ENCODE measurements around the gene NAXD. TPM values are rescaled to one million over a fixed set of nuclear protein-coding genes. Genes with fewer than 3 reads are reported as not detected.

Gene NAXD
- total RNA-seq, 1 experiment from 2014 or later: 15.1 TPM

DNA sequence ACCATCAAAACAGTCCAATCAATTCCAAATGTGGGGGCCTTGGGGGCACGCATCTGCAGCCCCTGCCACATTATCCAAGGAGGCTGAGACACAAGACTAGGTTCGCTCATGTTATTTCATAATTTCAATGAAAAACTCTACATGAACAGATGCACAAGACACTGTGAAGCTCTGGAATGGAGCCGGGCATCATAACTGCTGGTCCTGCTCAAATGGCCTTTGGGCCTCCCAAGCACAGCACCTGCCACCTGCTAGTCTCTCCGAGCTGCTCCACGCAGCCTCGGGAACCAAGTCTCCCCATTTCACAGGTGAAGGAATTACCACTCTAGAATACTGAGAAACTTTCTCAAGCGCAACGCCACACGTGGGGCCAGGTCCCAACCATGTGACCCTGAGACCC, 73.7 kb downstream of the NAXD start:
- Histone ChIP-seq H3K4me1 (ENCODE audit: control insufficient read depth, insufficient read depth, low read length) (no peaks in the 10 kb centered on the region), H3K9me3 (ENCODE audit: control insufficient read depth, insufficient read depth, low read depth, low read length) (no peaks in the 10 kb centered on the region), H3K4me3 (ENCODE audit: low read depth in 2 of 2, low read length in 2 of 2) (no peak overlapping the region), H3K27me3 (ENCODE audit: control insufficient read depth, insufficient read depth, low read length) (no peaks in the 10 kb centered on the region), H3K36me3 (ENCODE audit: control insufficient read depth, insufficient read depth, low read length) (no peaks in the 10 kb centered on the region), H3K27ac (ENCODE audit: low read length) (no peak overlapping the region)
- ChIA-PET CTCF (no interaction called here), POLR2A (no interaction called here)
- no peak for ATAC-seq
- TF ChIP-seq, protein P1, sequence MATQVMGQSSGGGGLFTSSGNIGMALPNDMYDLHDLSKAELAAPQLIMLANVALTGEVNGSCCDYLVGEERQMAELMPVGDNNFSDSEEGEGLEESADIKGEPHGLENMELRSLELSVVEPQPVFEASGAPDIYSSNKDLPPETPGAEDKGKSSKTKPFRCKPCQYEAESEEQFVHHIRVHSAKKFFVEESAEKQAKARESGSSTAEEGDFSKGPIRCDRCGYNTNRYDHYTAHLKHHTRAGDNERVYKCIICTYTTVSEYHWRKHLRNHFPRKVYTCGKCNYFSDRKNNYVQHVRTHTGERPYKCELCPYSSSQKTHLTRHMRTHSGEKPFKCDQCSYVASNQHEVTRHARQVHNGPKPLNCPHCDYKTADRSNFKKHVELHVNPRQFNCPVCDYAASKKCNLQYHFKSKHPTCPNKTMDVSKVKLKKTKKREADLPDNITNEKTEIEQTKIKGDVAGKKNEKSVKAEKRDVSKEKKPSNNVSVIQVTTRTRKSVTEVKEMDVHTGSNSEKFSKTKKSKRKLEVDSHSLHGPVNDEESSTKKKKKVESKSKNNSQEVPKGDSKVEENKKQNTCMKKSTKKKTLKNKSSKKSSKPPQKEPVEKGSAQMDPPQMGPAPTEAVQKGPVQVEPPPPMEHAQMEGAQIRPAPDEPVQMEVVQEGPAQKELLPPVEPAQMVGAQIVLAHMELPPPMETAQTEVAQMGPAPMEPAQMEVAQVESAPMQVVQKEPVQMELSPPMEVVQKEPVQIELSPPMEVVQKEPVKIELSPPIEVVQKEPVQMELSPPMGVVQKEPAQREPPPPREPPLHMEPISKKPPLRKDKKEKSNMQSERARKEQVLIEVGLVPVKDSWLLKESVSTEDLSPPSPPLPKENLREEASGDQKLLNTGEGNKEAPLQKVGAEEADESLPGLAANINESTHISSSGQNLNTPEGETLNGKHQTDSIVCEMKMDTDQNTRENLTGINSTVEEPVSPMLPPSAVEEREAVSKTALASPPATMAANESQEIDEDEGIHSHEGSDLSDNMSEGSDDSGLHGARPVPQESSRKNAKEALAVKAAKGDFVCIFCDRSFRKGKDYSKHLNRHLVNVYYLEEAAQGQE (IDR thresholded peaks at IDR 0.05; ENCODE audit: insufficient read depth in 1 of 2, low read depth in 2 of 2, low read length in 1 of 2): no peak
- TF ChIP-seq POLR2AphosphoS5 (IDR thresholded peaks at IDR 0.05; ENCODE audit: low read depth, low read length) (no peak), SIN3A (IDR thresholded peaks at IDR 0.05; ENCODE audit: borderline replicate concordance, insufficient read depth, low read depth, low read length) (no peak), TCF7L2 (IDR thresholded peaks at IDR 0.05; ENCODE audit: low read depth, low read length) (no peak)
- TF ChIP-seq, protein P2, sequence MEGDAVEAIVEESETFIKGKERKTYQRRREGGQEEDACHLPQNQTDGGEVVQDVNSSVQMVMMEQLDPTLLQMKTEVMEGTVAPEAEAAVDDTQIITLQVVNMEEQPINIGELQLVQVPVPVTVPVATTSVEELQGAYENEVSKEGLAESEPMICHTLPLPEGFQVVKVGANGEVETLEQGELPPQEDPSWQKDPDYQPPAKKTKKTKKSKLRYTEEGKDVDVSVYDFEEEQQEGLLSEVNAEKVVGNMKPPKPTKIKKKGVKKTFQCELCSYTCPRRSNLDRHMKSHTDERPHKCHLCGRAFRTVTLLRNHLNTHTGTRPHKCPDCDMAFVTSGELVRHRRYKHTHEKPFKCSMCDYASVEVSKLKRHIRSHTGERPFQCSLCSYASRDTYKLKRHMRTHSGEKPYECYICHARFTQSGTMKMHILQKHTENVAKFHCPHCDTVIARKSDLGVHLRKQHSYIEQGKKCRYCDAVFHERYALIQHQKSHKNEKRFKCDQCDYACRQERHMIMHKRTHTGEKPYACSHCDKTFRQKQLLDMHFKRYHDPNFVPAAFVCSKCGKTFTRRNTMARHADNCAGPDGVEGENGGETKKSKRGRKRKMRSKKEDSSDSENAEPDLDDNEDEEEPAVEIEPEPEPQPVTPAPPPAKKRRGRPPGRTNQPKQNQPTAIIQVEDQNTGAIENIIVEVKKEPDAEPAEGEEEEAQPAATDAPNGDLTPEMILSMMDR (IDR thresholded peaks at IDR 0.05): no peak
- no TSS peak for BruUV-seq (replicated peaks)
- no peak for DNase-seq (ENCODE audit: low read depth, low spot score)
- in situ Hi-C loops (cut with HindIII; ENCODE audit: low pct_unique_long_range_greater_than_20kb, low sequenced_read_pairs): no loop called here
- intact Hi-C loops (cut with micrococcal nuclease; ENCODE audit: unreplicated experiment): no loop called here

Other genes with a start within 250 kb of the NAXD start
- 7.9 TPM for gene RAB20, start 53.8 kb upstream of the NAXD start, total RNA-seq (2021; ENCODE audit: unreplicated experiment)
- 31.9 TPM for gene CARS2, start 90.6 kb downstream of the NAXD start, total RNA-seq (2021; ENCODE audit: unreplicated experiment)
- 9.2 TPM for gene ING1, start 98.2 kb downstream of the NAXD start, total RNA-seq (2021; ENCODE audit: unreplicated experiment)

Measured in Panc1 (cell line).